Fibroblast of skin of scalp (primary cell): ENCODE data around the gene PRLHR.

ENCODE experiments used
- DNase-seq: peaks from one replicate; pipeline ENCODE4 v3.0.0-alpha.2; 2013

PRLHR gene

DNA sequence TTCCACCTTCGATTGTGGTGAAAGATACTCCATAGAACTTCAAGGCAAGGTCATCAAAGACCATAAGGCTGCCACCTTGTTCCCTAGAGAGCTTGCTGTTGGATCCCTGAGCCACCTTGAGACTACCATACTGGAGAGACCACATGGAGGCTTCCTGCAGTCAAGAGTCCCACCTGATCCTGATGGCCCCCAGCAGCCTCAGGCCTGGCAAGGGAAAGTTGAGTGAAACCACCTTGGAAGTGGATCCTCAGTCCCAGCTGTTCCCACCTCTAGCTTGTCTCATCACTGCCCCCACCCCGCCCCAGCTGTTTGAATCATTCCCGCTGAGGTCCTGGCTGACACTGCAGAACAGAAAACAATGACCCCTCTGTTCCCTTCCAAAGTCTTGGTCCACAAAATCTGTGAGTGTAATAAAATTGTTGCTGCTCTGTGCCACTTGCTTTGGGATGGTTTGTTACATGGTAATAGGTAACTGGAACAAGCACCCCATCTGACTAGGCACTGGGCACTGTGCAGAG lies 32.0 kb downstream of the PRLHR start:
- no peak for DNase-seq

DNA sequence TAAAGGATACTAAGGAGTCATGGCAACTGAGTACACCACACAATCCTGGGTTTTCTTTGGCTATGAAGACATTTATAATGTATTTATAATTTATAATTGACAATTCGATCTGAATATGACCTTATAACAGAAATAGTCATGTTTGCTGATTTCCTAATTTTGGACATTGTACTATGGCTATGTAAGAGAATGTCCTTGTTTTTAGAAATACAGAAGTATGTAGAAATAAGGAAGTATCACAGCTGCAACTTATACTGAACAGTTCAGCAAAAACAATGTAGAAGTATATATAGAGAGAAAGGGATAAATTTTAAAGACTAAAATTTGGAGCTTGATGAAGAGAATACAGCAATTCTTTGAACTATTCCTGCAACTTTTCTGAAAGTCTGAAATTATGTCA lies 32.6 kb downstream of the PRLHR start:
- DNase-seq, result no peak

- no peak for DNase-seq
These were observed 37.5 kb downstream of the PRLHR start for GRCh38 chr10:118557946-118558345.

GRCh38 chr10:118551535-118552100 lies 43.8 kb downstream of the PRLHR start:
- no peak for DNase-seq

- no peak for DNase-seq
These were observed 48.2 kb downstream of the PRLHR start for GRCh38 chr10:118547282-118547681.

- DNase-seq, result no peak
These were observed 49.0 kb downstream of the PRLHR start for GRCh38 chr10:118546479-118546878.

GRCh38 chr10:118545381-118545780 lies 50.1 kb downstream of the PRLHR start:
- no peak for DNase-seq

DNA sequence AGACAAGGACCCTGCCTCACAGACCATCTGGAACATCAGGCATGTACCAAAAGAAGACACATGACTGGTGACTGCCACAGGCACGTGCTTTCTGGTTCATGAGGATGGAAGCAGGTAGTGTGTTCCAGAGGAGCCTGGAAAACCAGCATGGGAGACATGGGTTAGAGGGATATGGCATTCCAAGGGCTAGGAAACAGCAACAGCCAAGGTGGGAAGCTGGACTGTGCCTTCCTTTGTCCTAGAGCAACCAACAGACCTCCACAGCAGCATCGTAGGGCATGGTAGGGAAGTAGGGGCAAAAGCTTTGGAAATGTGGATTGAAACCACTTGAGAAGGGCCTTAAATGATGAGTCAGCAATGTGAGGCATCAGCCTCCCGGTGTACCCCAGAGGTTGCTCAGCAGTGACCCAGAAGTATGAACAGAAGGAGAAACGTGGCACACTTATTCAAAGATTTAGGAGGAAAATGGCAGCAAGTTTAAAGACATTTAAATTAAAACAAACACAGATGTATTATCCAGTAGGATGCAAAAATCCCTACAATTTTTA lies 51.0 kb downstream of the PRLHR start:
- DNase-seq, result no peak

GRCh38 chr10:118543714-118544400 lies 51.6 kb downstream of the PRLHR start:
- peak; percentile 20 for DNase-seq

GRCh38 chr10:118542745-118543144 lies 52.7 kb downstream of the PRLHR start:
- DNase-seq, result no peak

GRCh38 chr10:118542205-118542604 lies 53.2 kb downstream of the PRLHR start:
- DNase-seq, result no peak

GRCh38 chr10:118541718-118542117 lies 53.7 kb downstream of the PRLHR start:
- DNase-seq, result no peak
